Measurements from ENCODE around the gene GLI3. TPM values are rescaled to one million over a fixed set of nuclear protein-coding genes. Genes with fewer than 3 reads are reported as not detected.
A peak's percentile ranks its signal among the peaks of the same experiment; 100 is the strongest.

The GLI3 gene
- polyA plus RNA-seq, 2 of the 4 experiments (the other 2 are of a cell fraction): 0.09 TPM; not detected in 1

DNA sequence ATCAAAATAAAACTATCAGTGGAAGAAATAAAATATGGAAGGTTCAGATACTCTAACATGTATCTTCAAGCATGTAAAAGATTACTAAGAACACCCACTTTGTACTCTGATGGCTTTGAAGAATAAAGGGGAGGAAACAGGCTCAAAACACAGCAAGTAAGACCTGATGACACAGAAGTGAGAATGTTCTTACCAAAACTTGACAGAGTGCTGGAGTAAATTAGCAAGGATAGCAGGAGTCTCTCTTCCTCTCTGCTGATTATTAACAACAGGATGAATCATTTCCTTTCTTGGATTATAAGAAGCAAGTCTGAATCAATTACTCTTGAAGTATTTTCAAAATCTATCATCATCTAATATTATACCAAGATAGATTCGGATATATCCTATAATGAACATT, 47.5 kb downstream of the GLI3 start (continued):
- no peak for TF ChIP-seq REST (IDR thresholded peaks at IDR 0.05)
- TF ChIP-seq, protein P1, sequence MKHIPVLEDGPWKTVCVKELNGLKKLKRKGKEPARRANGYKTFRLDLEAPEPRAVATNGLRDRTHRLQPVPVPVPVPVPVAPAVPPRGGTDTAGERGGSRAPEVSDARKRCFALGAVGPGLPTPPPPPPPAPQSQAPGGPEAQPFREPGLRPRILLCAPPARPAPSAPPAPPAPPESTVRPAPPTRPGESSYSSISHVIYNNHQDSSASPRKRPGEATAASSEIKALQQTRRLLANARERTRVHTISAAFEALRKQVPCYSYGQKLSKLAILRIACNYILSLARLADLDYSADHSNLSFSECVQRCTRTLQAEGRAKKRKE (CRISPR knock-in tag; IDR thresholded peaks at IDR 0.05; ENCODE audit: low read depth): no peak
- TF ChIP-seq RCOR1 (IDR thresholded peaks at IDR 0.05; ENCODE audit: low read depth, low read length): no peak
- TF ChIP-seq KDM1A (IDR thresholded peaks at IDR 0.05; ENCODE audit: low read depth): no peak
- TF ChIP-seq RARB (CRISPR knock-in tag; IDR thresholded peaks at IDR 0.05): no peak
- no peak for TF ChIP-seq CHD2 (IDR thresholded peaks at IDR 0.05; ENCODE audit: low read length, partially characterized antibody)
- no peak for TF ChIP-seq ZFP36 (IDR thresholded peaks at IDR 0.05; ENCODE audit: borderline replicate concordance, partially characterized antibody)
- no peak for TF ChIP-seq RNF2 (IDR thresholded peaks at IDR 0.05; ENCODE audit: borderline replicate concordance, low read depth)

- ATAC-seq (peak; percentile 74 to 81), FAIRE-seq (no peak), DNase-seq (ENCODE audit: low read depth in 1 of 2, low spot score in 1 of 2) (peak; percentile 6 to 18)
- ChIA-PET CTCF (interaction anchor here (0.7 to 1.3 kb wide), 2 partner anchors 10 to 20 kb away, joined by 3 to 6 read pairs; no protein-coding TSS in a partner anchor), POLR2A (no interaction called here)
- H3K4me1 ChIP-seq: no peaks in the 10 kb centered on the region; the same call in 2 of the 3 replicates
- 36% methylated on average over 5 of the region's 5 CpGs for WGBS (ENCODE audit: missing lambda C conversion rate)
- no peak overlapping the region for H3K27ac ChIP-seq
- H3K9me3 ChIP-seq: no peaks in the 10 kb centered on the region
- no peak for TF ChIP-seq ZNF302 (CRISPR knock-in tag; IDR thresholded peaks at IDR 0.05)
- TF ChIP-seq CEBPB (IDR thresholded peaks at IDR 0.05): no peak
- no peak for TF ChIP-seq JUN (IDR thresholded peaks at IDR 0.05)
- TF ChIP-seq RCOR1 (IDR thresholded peaks at IDR 0.05; ENCODE audit: low read depth, low read length): no peak
- TF ChIP-seq HOXA7 (CRISPR knock-in tag; IDR thresholded peaks at IDR 0.05): no peak
- TF ChIP-seq RNF2 (IDR thresholded peaks at IDR 0.05; ENCODE audit: borderline replicate concordance, low read depth): no peak
- no peak for TF ChIP-seq JUNB (IDR thresholded peaks at IDR 0.05)
- TF ChIP-seq MAFK (IDR thresholded peaks at IDR 0.05; ENCODE audit: partially characterized antibody): no peak
- no peak for TF ChIP-seq REST (IDR thresholded peaks at IDR 0.05)
- TF ChIP-seq CHD2 (IDR thresholded peaks at IDR 0.05; ENCODE audit: low read length, partially characterized antibody): no peak
- no peak for TF ChIP-seq EHMT2 (IDR thresholded peaks at IDR 0.05; ENCODE audit: low read depth)
- TF ChIP-seq POLR2AphosphoS2 (conservative IDR thresholded peaks at IDR 0.05; ENCODE audit: low read length): no peak
- TF ChIP-seq, protein P2, sequence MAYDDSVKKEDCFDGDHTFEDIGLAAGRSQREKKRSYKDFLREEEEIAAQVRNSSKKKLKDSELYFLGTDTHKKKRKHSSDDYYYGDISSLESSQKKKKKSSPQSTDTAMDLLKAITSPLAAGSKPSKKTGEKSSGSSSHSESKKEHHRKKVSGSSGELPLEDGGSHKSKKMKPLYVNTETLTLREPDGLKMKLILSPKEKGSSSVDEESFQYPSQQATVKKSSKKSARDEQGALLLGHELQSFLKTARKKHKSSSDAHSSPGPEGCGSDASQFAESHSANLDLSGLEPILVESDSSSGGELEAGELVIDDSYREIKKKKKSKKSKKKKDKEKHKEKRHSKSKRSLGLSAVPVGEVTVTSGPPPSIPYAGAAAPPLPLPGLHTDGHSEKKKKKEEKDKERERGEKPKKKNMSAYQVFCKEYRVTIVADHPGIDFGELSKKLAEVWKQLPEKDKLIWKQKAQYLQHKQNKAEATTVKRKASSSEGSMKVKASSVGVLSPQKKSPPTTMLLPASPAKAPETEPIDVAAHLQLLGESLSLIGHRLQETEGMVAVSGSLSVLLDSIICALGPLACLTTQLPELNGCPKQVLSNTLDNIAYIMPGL (CRISPR knock-in tag; IDR thresholded peaks at IDR 0.05; ENCODE audit: borderline replicate concordance): no peak
- no peak for TF ChIP-seq MAZ (IDR thresholded peaks at IDR 0.05; ENCODE audit: borderline replicate concordance, low read depth, low read length)
- TF ChIP-seq NFE2L2 (conservative IDR thresholded peaks at IDR 0.05; ENCODE audit: low read length): no peak
- TF ChIP-seq NPAS2 (CRISPR knock-in tag; IDR thresholded peaks at IDR 0.05; ENCODE audit: borderline replicate concordance): no peak
- TF ChIP-seq GATA3 (IDR thresholded peaks at IDR 0.05; ENCODE audit: borderline replicate concordance): no peak
- TF ChIP-seq HEYL (CRISPR knock-in tag; IDR thresholded peaks at IDR 0.05): no peak
- no peak for TF ChIP-seq MYC (IDR thresholded peaks at IDR 0.05; ENCODE audit: borderline replicate concordance, low read length)
- TF ChIP-seq HOXB5 (CRISPR knock-in tag; IDR thresholded peaks at IDR 0.05): no peak
- H3K4me3 ChIP-seq: no peak overlapping the region
- H3K4me2 ChIP-seq: no peak overlapping the region
Measured at GRCh38 chr7:42186151-42186550, 50.9 kb downstream of the GLI3 start.
